ENCODE data around the gene PITPNC1. TPM values are rescaled to one million over a fixed set of nuclear protein-coding genes. Genes with fewer than 3 reads are reported as not detected.
A peak's percentile ranks its signal among the peaks of the same experiment; 100 is the strongest.

Gene PITPNC1
- total and polyA plus RNA-seq, 12 donors, result 4.9 to 33.0 (median 14.0) TPM

- TF ChIP-seq CTCF (IDR thresholded peaks at IDR 0.05), result no peak
- TF ChIP-seq POLR2A (IDR thresholded peaks at IDR 0.05), result no peak
- Histone ChIP-seq H3K27ac (no peak overlapping the region), H3K9me3 (replicated peaks in 1 of 3) (no peaks in the 10 kb centered on the region), H3K36me3 (replicated peaks in 1 of 2) (no peaks in the 10 kb centered on the region), H3K4me3 (no peak overlapping the region), H3K27me3 (no peaks in the 10 kb centered on the region), H3K4me1 (replicated peaks in 1 of 2) (peaks cover 6 to 11% of the 10 kb centered on the region in 2 donors)
- DNase-seq, result no peak
- WGBS, 4 donors, result 98 to 99% (median 99%) methylated on average over 2 of the region's 2 CpGs
- intact Hi-C loops (cut with DNase I), result loop anchor here in 1 of 2 donors (10.0 kb wide), 1 partner anchor 106 kb away; no protein-coding TSS in a partner anchor
Observed at GRCh38 chr17:67600408-67600807, 223.3 kb downstream of the PITPNC1 start.

GRCh38 chr17:67601897-67602296 is 224.8 kb downstream of the PITPNC1 start:
- no peaks in the 10 kb centered on the region for H3K27me3 ChIP-seq
- intact Hi-C loops (cut with DNase I), result loop anchor here in 1 of 2 donors (10.0 kb wide), 1 partner anchor 107 kb away; no protein-coding TSS in a partner anchor
- TF ChIP-seq POLR2A (IDR thresholded peaks at IDR 0.05) (no peak), CTCF (IDR thresholded peaks at IDR 0.05) (no peak)
- H3K9me3 ChIP-seq (replicated peaks in 1 of 3), result no peaks in the 10 kb centered on the region
- H3K4me3 ChIP-seq, result no peak overlapping the region
- DNase-seq, result peak in 1 of 7 donors; percentile 31
- H3K36me3 ChIP-seq (replicated peaks in 1 of 2), result no peaks in the 10 kb centered on the region
- H3K4me1 ChIP-seq (replicated peaks in 1 of 2), result peaks cover 12 to 26% of the 10 kb centered on the region in 2 donors
- whole genome bisulfite sequencing, 4 donors, result 78 to 86% (median 82%) methylated on average over 4 of the region's 4 CpGs
- no peak overlapping the region for H3K27ac ChIP-seq

GRCh38 chr17:67602444-67602843 is 225.4 kb downstream of the PITPNC1 start:
- peaks cover 12 to 31% of the 10 kb centered on the region in 2 donors for H3K4me1 ChIP-seq (replicated peaks in 1 of 2)
- no peak overlapping the region for H3K4me3 ChIP-seq
- peak in 1 of 7 donors; percentile 24 for DNase-seq
- H3K27ac ChIP-seq, result no peak overlapping the region
- H3K27me3 ChIP-seq, result no peaks in the 10 kb centered on the region
- WGBS, 4 donors, result 81 to 90% (median 87%) methylated on average over 4 of the region's 4 CpGs
- no peaks in the 10 kb centered on the region for H3K36me3 ChIP-seq (replicated peaks in 1 of 2)
- no peaks in the 10 kb centered on the region for H3K9me3 ChIP-seq (replicated peaks in 1 of 3)
- no peak for TF ChIP-seq CTCF (IDR thresholded peaks at IDR 0.05)
- TF ChIP-seq POLR2A (IDR thresholded peaks at IDR 0.05), result no peak
- intact Hi-C loops (cut with DNase I), result loop anchor here in 1 of 2 donors (10.0 kb wide), 1 partner anchor 108 kb away; no protein-coding TSS in a partner anchor

GRCh38 chr17:67602974-67603373 is 225.9 kb downstream of the PITPNC1 start:
- peak in 5 of 7 donors; percentile 29 to 68 (median 39) for DNase-seq
- Histone ChIP-seq H3K36me3 (replicated peaks in 1 of 2) (no peaks in the 10 kb centered on the region), H3K4me1 (replicated peaks in 1 of 2) (peaks cover 12 to 37% of the 10 kb centered on the region in 2 donors), H3K4me3 (no peak overlapping the region), H3K27me3 (no peaks in the 10 kb centered on the region), H3K9me3 (replicated peaks in 1 of 3) (no peaks in the 10 kb centered on the region), H3K27ac (no peak overlapping the region)
- intact Hi-C loops (cut with DNase I), result loop anchor here in 1 of 2 donors (10.0 kb wide), 1 partner anchor 108 kb away; no protein-coding TSS in a partner anchor
- WGBS, 4 donors, result 85 to 95% (median 90%) methylated on average over 3 of the region's 3 CpGs
- peak; percentile 20 to 51 (median 41) for TF ChIP-seq CTCF (IDR thresholded peaks at IDR 0.05)
- TF ChIP-seq POLR2A (IDR thresholded peaks at IDR 0.05), result no peak

Measured in adrenal gland (tissue), 12 donors.